ENCODE results near the gene DPM3. TPM values are rescaled to one million over a fixed set of nuclear protein-coding genes. Genes with fewer than 3 reads are reported as not detected.

Gene DPM3
- total RNA-seq, 1 experiment from 2014 or later: 73.5 TPM

- TF ChIP-seq ARID4B (CRISPR knock-in tag; IDR thresholded peaks at IDR 0.05; ENCODE audit: borderline replicate concordance) (no peak; the same call in 1 of the 2 replicates), FOXP1 (CRISPR knock-in tag; IDR thresholded peaks at IDR 0.05; ENCODE audit: borderline replicate concordance) (0 out of 2 replicates have a peak, but pooled peaks have one; percentile 54), KAT7 (CRISPR knock-in tag; IDR thresholded peaks at IDR 0.05; ENCODE audit: borderline replicate concordance) (no peak), ZMAT4 (CRISPR knock-in tag; IDR thresholded peaks at IDR 0.05) (no peak), ESRRA (CRISPR knock-in tag; IDR thresholded peaks at IDR 0.05; ENCODE audit: borderline replicate concordance) (no peak), SP1 (CRISPR knock-in tag; conservative IDR thresholded peaks at IDR 0.05) (peak; percentile 84), ZNF423 (CRISPR knock-in tag; IDR thresholded peaks at IDR 0.05) (no peak), RORB (CRISPR knock-in tag; IDR thresholded peaks at IDR 0.05) (no peak), ZNF532 (CRISPR knock-in tag; IDR thresholded peaks at IDR 0.05; ENCODE audit: borderline replicate concordance) (no peak), NFYB (CRISPR knock-in tag; conservative IDR thresholded peaks at IDR 0.05; ENCODE audit: low read depth) (no peak), JUN (CRISPR knock-in tag; IDR thresholded peaks at IDR 0.05) (no peak), ATF3 (CRISPR knock-in tag; conservative IDR thresholded peaks at IDR 0.05) (no peak), ZSCAN18 (CRISPR knock-in tag; IDR thresholded peaks at IDR 0.05) (no peak), ELF4 (CRISPR knock-in tag; IDR thresholded peaks at IDR 0.05; ENCODE audit: low read depth) (no peak), ZNF281 (CRISPR knock-in tag; IDR thresholded peaks at IDR 0.05) (no peak), CREB1 (CRISPR knock-in tag; IDR thresholded peaks at IDR 0.05) (no peak), GABPB1 (CRISPR knock-in tag; IDR thresholded peaks at IDR 0.05) (no peak; the same call in 1 of the 2 replicates), ZNF512 (CRISPR knock-in tag; IDR thresholded peaks at IDR 0.05; ENCODE audit: borderline replicate concordance) (no peak), CREM (CRISPR knock-in tag; IDR thresholded peaks at IDR 0.05) (0 out of 2 replicates have a peak, but pooled peaks have one; percentile 68), MYBL2 (CRISPR knock-in tag; IDR thresholded peaks at IDR 0.05) (0 out of 2 replicates have a peak, but pooled peaks have one; percentile 31), CBFB (CRISPR knock-in tag; IDR thresholded peaks at IDR 0.05; ENCODE audit: low read depth) (0 out of 2 replicates have a peak, but pooled peaks have one; percentile 64), ZNF396 (CRISPR knock-in tag; IDR thresholded peaks at IDR 0.05; ENCODE audit: borderline replicate concordance) (no peak), NFATC4 (CRISPR knock-in tag; IDR thresholded peaks at IDR 0.05) (no peak)
Observed at GRCh38 chr1:155135415-155136028, 4.8 kb downstream of the DPM3 start, which contains the start of gene SLC50A1 (continued).

All from WTC11 (cell line).